Measurements from ENCODE around the gene TRAPPC10.
A peak's percentile ranks its signal among the peaks of the same experiment; 100 is the strongest.

The TRAPPC10 gene

DNA sequence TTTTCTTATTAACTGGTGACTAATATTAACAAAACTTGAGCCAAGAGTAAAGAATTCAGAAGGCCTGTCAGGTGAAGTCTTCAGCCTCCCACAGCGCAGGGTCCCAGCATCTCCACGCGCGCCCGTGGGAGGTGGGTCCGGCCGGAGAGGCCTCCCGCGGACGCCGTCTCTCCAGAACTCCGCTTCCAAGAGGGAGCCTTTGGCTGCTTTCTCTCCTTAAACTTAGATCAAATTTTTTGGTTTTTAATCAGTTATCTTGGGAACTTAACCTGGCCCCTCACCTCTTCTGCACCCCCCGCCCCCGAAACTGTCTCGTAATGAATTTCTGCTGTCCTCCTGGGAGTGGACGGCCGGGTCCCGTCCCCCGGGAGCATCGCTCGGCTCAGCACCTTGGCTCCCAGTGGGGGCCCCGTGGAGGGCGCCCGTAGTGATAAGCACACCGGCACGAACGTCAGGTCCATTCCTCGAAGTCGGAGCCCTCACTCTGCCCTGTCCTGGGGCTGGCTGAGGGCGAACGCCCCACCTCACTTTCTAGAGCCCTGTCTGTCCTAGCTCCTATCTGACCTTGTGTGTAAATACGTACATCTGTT is 29.5 kb upstream of the TRAPPC10 start:
- no peak for DNase-seq

- DNase-seq: no peak
Observed at GRCh38 chr21:43983390-43983789, 28.7 kb upstream of the TRAPPC10 start.

GRCh38 chr21:43983860-43984420 is 28.2 kb upstream of the TRAPPC10 start:
- no peak for DNase-seq

DNA sequence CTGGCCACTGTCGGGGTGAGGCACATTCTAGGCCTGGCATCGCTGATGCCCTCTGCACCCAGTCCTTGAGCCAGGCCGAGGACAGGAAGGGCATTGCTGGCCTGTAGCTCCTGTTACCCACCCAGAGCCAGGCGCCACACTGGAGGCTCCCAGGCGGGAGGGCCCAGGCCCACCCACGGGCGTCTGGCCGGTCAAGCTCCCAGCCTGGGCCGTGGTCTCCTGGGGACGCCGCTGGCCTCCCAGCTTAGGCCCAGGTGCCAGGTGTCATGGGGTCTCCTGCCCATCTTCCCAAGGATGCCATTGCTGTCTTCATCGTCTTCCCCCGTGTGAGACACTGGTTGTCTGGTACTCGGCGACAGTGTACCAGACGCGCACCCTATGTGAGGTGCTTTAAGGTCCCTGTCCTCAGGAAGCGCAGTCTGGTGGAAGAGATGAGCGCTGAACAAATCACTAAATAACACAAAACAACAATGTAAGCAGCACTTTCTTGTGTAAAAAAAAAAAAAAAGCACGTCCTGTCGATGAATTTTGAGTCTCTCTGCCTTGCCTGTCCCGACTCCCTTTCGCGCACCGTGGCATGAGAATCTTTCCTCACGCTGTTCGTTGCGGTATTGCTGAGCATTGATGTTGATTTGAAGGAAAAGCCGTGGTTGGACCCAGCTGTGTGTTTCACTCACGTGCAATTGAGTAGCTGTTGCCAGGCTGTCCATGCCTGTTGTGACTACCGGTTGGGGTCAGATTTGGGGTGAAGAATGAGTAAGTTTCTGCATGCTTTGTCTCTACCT is 27.0 kb upstream of the TRAPPC10 start:
- DNase-seq: no peak

DNA sequence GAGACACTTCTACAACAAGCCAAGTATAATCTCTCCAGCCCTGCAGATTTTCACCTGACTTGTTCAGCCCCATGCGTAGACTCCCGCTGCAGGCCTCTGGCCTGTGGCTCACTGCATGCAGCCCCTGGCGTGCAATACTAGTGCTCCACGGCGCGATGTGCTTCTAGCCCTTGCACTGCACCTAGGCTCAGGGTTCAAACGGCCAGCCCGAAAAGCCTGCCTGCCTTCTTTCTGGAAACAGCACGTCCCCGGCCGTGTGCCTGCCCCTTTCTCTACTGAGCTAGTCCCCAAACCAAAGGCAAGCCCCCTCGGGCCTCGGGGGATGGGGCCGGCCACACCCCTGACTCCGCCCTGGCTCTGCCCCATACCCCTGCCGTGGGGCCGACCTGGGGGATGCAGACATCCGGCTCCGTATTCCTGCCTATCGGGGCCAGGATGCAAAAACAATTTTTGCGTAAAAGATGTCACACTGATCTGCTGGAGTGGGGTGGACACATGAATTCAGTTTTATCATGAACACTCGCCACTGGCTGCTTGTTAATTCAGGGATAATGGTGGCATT is 26.3 kb upstream of the TRAPPC10 start:
- DNase-seq: no peak

GRCh38 chr21:43986544-43987451 is 25.3 kb upstream of the TRAPPC10 start:
- DNase-seq: peak in 27 of 56 donors; percentile 9 to 62 (median 42)

DNA sequence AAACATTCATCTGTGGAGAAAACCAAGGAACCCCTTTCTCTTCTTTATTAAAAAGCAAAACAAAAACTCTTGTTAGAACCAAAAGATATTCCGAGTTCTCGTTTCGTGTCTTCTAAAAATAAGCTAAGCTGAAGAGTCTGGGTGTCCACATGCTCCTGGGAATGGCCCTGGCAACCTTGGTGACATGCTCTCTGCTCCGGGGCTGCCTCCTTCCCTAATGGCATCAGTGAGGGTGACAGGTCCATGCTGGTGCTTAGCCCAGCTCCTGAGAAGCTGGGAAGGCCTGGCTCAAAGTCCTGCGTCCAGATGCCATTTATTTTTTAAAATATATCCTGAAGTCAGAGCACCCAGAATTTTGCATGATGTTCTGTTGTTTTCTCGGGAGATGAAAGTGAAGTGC is 24.6 kb upstream of the TRAPPC10 start:
- DNase-seq: peak in 1 of 56 donors; percentile 21

GRCh38 chr21:43988016-43988415 is 24.1 kb upstream of the TRAPPC10 start:
- DNase-seq: no peak

DNA sequence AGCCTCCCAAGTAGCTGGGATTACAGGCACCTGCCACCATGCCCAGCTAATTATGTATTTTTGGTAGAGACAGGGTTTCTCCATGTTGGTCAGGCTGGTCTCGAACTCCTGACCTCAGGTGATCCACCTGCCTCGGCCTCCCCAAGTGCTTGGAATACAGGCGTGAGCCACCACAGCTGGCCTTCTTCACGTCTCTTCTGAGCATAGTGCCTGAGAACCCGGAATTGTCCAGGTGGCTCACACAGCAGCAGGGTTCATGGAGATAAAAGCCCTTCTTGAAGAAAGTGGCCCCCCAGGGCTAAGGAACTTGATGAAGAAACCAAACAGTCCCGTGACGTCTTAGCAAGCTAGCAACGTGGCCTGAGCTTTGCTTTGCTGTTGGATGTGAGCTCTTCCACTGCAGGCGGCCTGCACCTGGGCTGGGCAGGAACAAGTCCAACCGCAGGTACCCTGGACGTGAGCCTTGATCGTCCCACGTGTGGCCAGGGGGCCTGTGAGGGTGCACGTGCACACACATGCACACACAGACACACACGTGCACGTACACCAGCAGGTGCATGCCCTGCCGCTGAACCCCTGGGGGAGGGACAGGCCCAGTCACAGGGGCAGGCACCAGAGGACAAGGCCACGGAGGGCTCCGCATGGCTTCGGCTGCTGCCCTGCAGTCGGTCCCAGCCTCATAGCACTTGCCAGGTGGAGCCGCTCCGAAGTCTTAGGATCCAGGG is 23.4 kb upstream of the TRAPPC10 start:
- DNase-seq: no peak

DNA sequence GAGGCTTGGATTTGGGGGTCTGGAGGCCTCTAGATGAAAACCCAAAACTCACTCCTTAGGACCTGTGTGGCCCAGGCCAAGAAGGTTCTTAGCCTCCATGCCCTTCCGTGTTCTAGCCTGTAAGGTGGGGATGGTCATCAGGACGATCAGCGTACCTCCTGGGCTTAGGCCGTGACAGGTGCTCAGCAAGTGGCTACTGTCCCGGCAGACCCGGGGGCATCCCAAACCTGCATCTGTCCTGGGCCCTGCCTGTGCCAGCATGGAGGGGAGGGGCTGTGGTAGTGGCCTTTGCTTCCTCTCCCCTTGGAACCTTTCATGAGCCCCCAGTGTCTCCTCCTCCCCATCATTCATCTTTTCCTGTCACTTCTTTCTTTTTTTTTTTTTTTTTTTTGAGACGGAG is 22.7 kb upstream of the TRAPPC10 start:
- DNase-seq: no peak

GRCh38 chr21:43991447-43991991 is 20.6 kb upstream of the TRAPPC10 start:
- no peak for DNase-seq

DNA sequence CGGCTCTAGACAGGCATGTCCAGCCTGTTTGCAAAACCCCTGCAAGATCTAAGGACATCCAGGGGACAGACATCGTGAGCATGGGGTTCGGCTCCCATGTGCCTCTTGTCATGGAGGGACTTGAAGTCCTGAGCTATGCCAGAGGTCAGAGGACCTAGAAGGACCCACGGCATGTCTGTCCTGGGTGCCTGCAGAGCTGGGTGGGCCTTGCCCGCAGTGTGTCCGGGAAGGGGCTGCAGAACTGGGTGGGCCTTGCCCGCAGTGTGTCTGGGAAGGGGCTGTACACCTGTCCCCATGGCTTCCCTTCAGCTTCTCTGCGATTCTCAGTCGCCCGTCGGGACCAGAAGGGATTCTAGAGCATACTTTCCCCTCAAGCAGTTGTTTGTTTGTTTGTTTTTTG is 20.0 kb upstream of the TRAPPC10 start:
- DNase-seq: no peak

DNA sequence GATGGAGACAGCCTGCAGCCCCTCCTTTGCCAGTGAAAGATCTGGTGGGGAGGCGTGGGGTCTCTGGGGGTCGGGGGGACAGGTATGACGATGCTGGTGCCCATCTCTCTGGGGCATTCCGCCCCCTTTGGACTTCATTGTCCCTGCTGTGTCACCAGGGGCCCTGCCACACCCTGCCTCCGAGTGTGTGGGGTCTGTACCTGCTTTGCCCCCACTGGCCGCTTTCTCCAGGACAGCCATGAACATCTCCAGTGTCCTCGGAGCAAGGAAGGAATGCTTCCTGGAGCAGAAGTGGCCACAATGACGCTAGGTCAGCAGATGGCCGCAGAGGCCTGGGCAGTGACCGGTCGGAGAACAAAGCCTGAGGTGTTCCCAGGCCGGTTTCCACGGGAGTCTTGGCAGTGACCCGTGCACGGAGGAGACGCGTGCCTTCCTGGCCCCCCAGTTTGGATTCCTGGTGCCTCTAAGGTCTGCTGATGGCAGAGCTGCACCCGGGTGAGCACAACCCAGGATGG is 18.6 kb upstream of the TRAPPC10 start:
- no peak for DNase-seq

DNA sequence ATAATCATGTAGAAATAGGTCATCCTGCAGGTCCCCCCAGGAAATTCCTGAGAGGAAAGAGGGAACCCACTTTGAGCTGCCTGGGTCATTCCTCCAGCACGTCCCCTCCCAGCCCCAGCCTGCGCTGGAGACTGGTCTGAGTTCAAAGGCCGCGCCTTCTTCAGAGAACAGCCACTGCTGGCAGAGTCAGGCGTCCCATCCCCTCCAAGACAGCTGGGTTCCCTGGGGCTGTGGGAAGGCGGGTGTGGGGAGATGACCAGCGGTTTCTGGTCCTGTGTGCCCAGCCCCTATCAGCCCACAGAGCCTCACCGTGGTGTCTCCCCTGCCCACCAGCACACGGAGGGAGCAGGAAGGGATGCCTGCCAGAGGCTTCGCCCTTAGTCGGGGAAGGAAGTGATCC is 18.0 kb upstream of the TRAPPC10 start:
- DNase-seq: no peak

DNA sequence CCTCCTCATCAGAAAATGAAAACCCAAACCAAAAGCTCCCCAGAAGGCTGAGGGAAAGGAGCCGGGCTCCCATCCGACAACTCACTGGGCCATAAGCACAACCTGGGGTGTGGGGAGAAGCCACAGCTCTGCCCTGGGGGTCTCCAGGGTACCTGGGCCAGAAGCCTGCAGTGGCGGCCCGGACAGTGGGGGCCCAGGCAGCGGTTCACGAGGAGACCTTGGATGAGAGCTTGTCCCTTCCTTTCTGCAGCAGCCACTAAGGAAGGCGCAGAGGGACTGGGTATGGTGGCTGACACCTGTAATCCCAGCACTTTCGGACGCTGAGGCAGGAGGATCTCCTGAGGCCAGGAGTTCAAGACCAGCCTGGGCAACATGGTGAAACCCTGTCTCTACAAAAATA is 17.5 kb upstream of the TRAPPC10 start:
- DNase-seq: no peak

DNA sequence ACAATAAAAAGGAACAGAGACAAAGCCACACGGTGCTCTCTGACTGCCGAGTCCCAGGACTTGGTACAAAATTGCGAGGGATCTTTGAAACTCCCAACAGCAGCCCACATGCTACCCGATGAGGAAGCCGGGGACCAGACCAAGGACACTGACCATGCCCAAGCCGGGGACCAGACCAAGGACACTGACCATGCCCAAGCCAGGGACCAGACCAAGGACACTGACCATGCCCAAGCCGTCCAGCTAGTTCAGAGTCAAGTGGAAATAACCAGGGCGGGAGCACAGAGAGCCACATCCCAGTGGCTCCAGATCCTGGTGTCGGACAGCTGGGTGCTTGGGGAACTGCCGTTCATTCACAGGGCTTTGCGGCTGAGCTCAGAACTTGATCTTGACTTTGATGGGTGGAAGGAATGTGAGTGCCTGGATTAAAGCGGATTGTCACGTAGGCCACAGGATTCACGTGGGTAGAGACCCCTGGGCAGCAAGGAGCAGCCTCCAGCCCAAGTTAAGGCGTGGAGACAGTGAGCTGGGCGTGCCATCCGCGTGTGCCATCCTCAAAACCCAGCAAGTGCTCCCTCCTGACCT is 16.5 kb upstream of the TRAPPC10 start:
- no peak for DNase-seq

DNA sequence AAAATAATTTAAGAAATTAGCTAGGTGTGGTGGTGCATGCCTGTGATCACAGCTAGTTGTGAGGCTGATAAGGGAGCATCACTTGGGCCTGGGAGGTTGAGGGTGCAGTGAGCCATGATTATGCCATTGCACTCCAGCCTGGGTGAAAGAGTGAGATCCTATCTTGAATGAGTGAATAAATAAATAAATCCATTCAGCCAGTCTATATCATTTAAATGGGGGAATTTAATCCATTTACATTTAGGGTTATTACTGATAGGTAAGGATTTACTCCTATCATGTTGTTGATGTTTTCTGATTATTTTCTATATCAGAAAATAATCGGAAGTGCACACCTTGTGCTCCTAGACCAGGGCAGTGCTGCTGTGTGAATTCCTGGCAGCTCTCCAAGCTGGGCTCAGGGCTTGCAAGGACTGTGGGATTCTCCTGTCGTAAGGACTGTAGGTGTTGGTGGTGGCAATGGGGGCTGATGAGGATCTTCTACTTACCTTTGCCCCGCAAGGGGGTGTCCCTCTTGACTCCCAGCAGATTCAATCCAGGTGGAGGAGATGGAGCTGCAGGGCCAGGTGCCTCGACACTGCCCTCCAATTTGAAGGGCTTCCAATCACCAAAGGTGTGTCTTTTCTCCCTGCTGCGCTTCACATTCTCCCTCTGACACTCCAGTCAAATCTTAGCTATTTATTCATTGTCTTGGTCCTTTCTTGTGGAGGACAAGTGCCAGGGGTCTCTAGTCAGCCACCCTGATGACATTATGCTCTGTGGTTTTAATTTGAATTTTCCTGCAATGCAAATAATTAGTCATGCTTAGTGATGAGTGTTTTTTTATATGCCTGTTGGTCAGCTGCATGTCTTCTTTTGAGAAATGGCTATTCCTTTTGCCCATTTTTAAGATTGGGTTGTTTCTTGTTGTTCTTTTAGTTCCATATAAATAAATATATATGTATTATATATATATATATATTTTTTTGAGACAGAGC is 14.1 kb upstream of the TRAPPC10 start:
- no peak for DNase-seq

DNA sequence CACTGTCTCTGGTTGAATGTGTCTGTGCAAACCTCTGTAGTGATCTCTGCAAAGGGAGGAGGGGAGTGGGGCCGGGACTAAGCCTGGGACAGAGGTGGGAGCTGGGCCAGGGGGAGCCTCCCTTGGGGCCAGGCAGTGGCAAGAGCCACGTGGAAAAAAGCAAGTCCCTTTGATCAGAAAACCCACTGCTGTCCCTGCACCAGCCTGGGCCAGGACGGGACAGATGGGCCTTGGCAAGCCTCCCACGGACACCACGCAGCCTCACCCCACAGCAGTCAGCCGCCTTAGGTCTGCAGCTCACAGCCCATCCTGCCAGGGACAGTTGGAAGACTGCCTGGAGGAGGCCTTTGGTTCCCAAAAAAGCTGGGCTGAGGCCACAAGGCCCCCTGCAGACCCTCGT is 11.7 kb upstream of the TRAPPC10 start:
- DNase-seq: peak in 54 of 56 donors; percentile 13 to 91 (median 74)

DNA sequence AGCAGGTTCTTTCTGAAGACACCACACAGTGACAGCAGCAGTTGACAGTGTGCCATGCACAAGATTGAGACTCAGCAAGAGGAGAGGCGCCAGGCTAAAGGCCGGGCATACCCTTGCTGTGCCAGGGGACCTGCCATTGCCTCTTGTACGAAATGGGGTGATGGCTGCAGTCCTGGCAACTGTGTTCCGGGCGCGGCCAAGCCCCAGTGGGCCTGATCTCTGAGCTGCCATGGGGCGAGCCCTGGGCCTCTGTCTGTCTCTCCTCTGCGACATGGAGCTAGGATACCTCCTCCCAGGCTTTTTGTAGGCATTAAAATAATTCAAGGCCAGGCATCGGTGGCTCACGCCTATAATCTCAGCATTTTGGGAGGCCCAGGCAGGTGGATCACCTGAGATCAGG is 9.6 kb upstream of the TRAPPC10 start:
- no peak for DNase-seq
